HEK293 (cell line): ENCODE measurements around the gene ITGB6.

Source experiments
- CTCF ChIA-PET: fragments of 350-600 bp; formaldehyde crosslinking; extraction: SDS; loops from one replicate; lab custom pipeline; 2021; ENCODE audit warnings: antibody characterized with exemption; lab: Yijun Ruan, JAX
- POLR2A ChIA-PET: fragments of 300-600 bp; formaldehyde crosslinking; extraction: SDS; loops from one replicate; lab custom pipeline; 2020; ENCODE audit warnings: antibody characterized with exemption, inconsistent platforms; lab: Yijun Ruan, JAX
- H3K27ac ChIP-seq: fragments of 200-500 bp; sonication (Bioruptor generic); 2 replicates; pipeline ENCODE4 v1.5.1; 2014; ENCODE audit warnings: low read depth, low read length, control low read depth, inconsistent platforms; ENCODE audit errors: extremely low read depth
- H3K36me3 ChIP-seq, 2 experiments: fragments of 200-500 bp in 1 of 2; sonication (Bioruptor generic) in 1 of 2; 1 replicate in 1 of 2; 2 replicates in 1 of 2; pipeline ENCODE4 v1.5.1; 2014 to 2017; ENCODE audit warnings: inconsistent platforms in 2 of 2, low read length in 2 of 2; ENCODE audit not compliant: control insufficient read depth in 2 of 2, insufficient read depth in 1 of 2
- H3K4me1 ChIP-seq: fragments of 200-500 bp; sonication (Bioruptor generic); 2 replicates; pipeline ENCODE4 v1.5.1; 2014; ENCODE audit warnings: mild to moderate bottlenecking, low read length, inconsistent platforms; ENCODE audit not compliant: control insufficient read depth, insufficient read depth
- H3K4me3 ChIP-seq: 2 replicates; pipeline ENCODE4 v1.5.1; 2011; ENCODE audit warnings: low read depth, mild to moderate bottlenecking, control low read depth, low read length, moderate library complexity
- H3K9me3 ChIP-seq: fragments of 200-500 bp; sonication (Bioruptor generic); 2 replicates; pipeline ENCODE4 v1.5.1; 2014; ENCODE audit warnings: low read depth, low read length, inconsistent platforms; ENCODE audit not compliant: control insufficient read depth, insufficient read depth
- FEZF1 ChIP-seq: fragments of 450-650 bp; formaldehyde crosslinking; IDR thresholded peaks from 2 replicates; pipeline ENCODE4 v1.5.1; 2016; ENCODE audit warnings: missing biosample characterization, missing genetic modification characterization
- GLIS2 ChIP-seq: fragments of 450-650 bp; formaldehyde crosslinking; IDR thresholded peaks from 2 replicates; pipeline ENCODE4 v1.5.1; 2016; ENCODE audit warnings: missing biosample characterization, missing genetic modification characterization
- KLF17 ChIP-seq: fragments of 450-650 bp; formaldehyde crosslinking; IDR thresholded peaks from 2 replicates; pipeline ENCODE4 v1.5.1; 2016; ENCODE audit warnings: missing biosample characterization, missing genetic modification characterization
- OSR2 ChIP-seq: fragments of 450-650 bp; formaldehyde crosslinking; IDR thresholded peaks from 2 replicates; pipeline ENCODE4 v1.5.1; 2016; ENCODE audit warnings: missing biosample characterization, missing genetic modification characterization
- OVOL3 ChIP-seq: fragments of 450-650 bp; formaldehyde crosslinking; IDR thresholded peaks from 2 replicates; pipeline ENCODE4 v1.5.1; 2016; ENCODE audit warnings: missing biosample characterization, missing genetic modification characterization
- SALL2 ChIP-seq: fragments of 450-650 bp; formaldehyde crosslinking; IDR thresholded peaks from 2 replicates; pipeline ENCODE4 v1.5.0; 2017; ENCODE audit warnings: missing biosample characterization, mild to moderate bottlenecking, missing genetic modification characterization, borderline replicate concordance
- SP2 ChIP-seq: fragments of 450-650 bp; formaldehyde crosslinking; IDR thresholded peaks from 2 replicates; pipeline ENCODE4 v1.5.1; 2016; ENCODE audit warnings: missing biosample characterization, missing genetic modification characterization
- SP7 ChIP-seq: fragments of 450-650 bp; formaldehyde crosslinking; IDR thresholded peaks from 2 replicates; pipeline ENCODE4 v1.5.1; 2016; ENCODE audit warnings: missing biosample characterization, missing genetic modification characterization
- ZBTB26 ChIP-seq: fragments of 450-650 bp; formaldehyde crosslinking; optimal IDR thresholded peaks from 2 replicates; pipeline ENCODE3; 2016; ENCODE audit warnings: missing biosample characterization, mild to moderate bottlenecking, missing genetic modification characterization
- ZBTB44 ChIP-seq: fragments of 450-650 bp; IDR thresholded peaks from 2 replicates; pipeline ENCODE4 v1.5.1; 2018; ENCODE audit warnings: missing biosample characterization, mild to moderate bottlenecking, missing genetic modification characterization
- ZBTB8A ChIP-seq: fragments of 450-650 bp; formaldehyde crosslinking; IDR thresholded peaks from 2 replicates; pipeline ENCODE4 v1.5.1; 2016; ENCODE audit warnings: missing biosample characterization, missing genetic modification characterization
- ZNF37A ChIP-seq: fragments of 450-650 bp; IDR thresholded peaks from 2 replicates; pipeline ENCODE4 v1.5.1; 2018; ENCODE audit warnings: missing biosample characterization, missing genetic modification characterization
- ZNF391 ChIP-seq: fragments of 450-650 bp; formaldehyde crosslinking; IDR thresholded peaks from 2 replicates; pipeline ENCODE4 v1.5.1; 2016; ENCODE audit warnings: low read depth, missing biosample characterization, missing genetic modification characterization, borderline replicate concordance
- ZNF558 ChIP-seq: fragments of 450-650 bp; formaldehyde crosslinking; IDR thresholded peaks from 2 replicates; pipeline ENCODE4 v1.5.1; 2016; ENCODE audit warnings: missing biosample characterization, missing genetic modification characterization
- ZNF580 ChIP-seq: fragments of 450-650 bp; formaldehyde crosslinking; IDR thresholded peaks from 2 replicates; pipeline ENCODE4 v1.5.1; 2016; ENCODE audit warnings: missing biosample characterization, missing genetic modification characterization
- ZNF624 ChIP-seq: fragments of 450-650 bp; formaldehyde crosslinking; IDR thresholded peaks from 2 replicates; pipeline ENCODE4 v1.5.1; 2017; ENCODE audit warnings: missing biosample characterization, missing genetic modification characterization
- ZNF626 ChIP-seq: fragments of 450-650 bp; sonication (Bioruptor Pico); formaldehyde crosslinking; IDR thresholded peaks from 2 replicates; pipeline ENCODE4 v1.5.1; 2018; ENCODE audit warnings: missing biosample characterization, missing genetic modification characterization, inconsistent platforms
- ZNF654 ChIP-seq: fragments of 450-650 bp; formaldehyde crosslinking; IDR thresholded peaks from 2 replicates; pipeline ENCODE4 v1.5.1; 2016; ENCODE audit warnings: low read depth, missing biosample characterization, missing genetic modification characterization
- ZNF660 ChIP-seq: fragments of 450-650 bp; IDR thresholded peaks from 2 replicates; pipeline ENCODE4 v1.5.1; 2018; ENCODE audit warnings: missing biosample characterization, mild to moderate bottlenecking, missing genetic modification characterization
- ZNF747 ChIP-seq: fragments of 450-650 bp; formaldehyde crosslinking; IDR thresholded peaks from 2 replicates; pipeline ENCODE4 v1.5.1; 2016; ENCODE audit warnings: missing biosample characterization, missing genetic modification characterization
- ZNF768 ChIP-seq: fragments of 450-650 bp; formaldehyde crosslinking; IDR thresholded peaks from 2 replicates; pipeline ENCODE4 v1.5.1; 2018; ENCODE audit warnings: missing biosample characterization, mild to moderate bottlenecking, missing genetic modification characterization

Gene ITGB6

GRCh38 chr2:160109243-160109642 is 90.8 kb downstream of the ITGB6 start:
- ChIA-PET CTCF (interaction anchor here (0.6 to 3.9 kb wide), 32 partner anchors 9 to 954 kb away, joined by 3 to 26 read pairs (median 4); no protein-coding TSS in a partner anchor), POLR2A (no interaction called here)
- H3K4me3 ChIP-seq = no peak overlapping the region
- no peaks in the 10 kb centered on the region for H3K9me3 ChIP-seq
- H3K36me3 ChIP-seq = no peaks in the 10 kb centered on the region
- no peaks in the 10 kb centered on the region for H3K4me1 ChIP-seq
- TF ChIP-seq OVOL3 (no peak), ZNF624 (no peak), ZNF558 (no peak), ZNF768 (no peak), ZNF580 (tag by site-specific recombination) (no peak), OSR2 (tag by site-specific recombination) (no peak), SP7 (tag by site-specific recombination) (no peak), ZNF654 (tag by site-specific recombination) (no peak), ZNF391 (tag by site-specific recombination) (no peak), KLF17 (tag by site-specific recombination) (no peak), ZNF660 (no peak), ZBTB8A (tag by site-specific recombination) (no peak), ZNF626 (no peak), ZNF37A (tag by site-specific recombination) (no peak), ZBTB44 (tag by site-specific recombination) (no peak), GLIS2 (tag by site-specific recombination) (no peak), ZBTB26 (tag by site-specific recombination) (no peak)
- TF ChIP-seq, all 188 proteins: peak for 0
- no peak overlapping the region for H3K27ac ChIP-seq

GRCh38 chr2:160108646-160109045 is 91.4 kb downstream of the ITGB6 start:
- no peaks in the 10 kb centered on the region for H3K36me3 ChIP-seq
- H3K4me3 ChIP-seq = no peak overlapping the region
- TF ChIP-seq ZBTB8A (tag by site-specific recombination) (no peak), SP2 (no peak), FEZF1 (tag by site-specific recombination) (no peak), ZNF747 (tag by site-specific recombination) (no peak), ZNF660 (no peak)
- TF ChIP-seq, all 188 proteins: peak for 0
- no peak overlapping the region for H3K27ac ChIP-seq
- ChIA-PET POLR2A (no interaction called here), CTCF (interaction anchor here (0.5 to 3.9 kb wide), 12 partner anchors 8 to 932 kb away, joined by 3 to 26 read pairs (median 8); no protein-coding TSS in a partner anchor)
- no peaks in the 10 kb centered on the region for H3K9me3 ChIP-seq
- H3K4me1 ChIP-seq = no peaks in the 10 kb centered on the region

- H3K36me3 ChIP-seq = no peaks in the 10 kb centered on the region
- no peaks in the 10 kb centered on the region for H3K4me1 ChIP-seq
- no peak overlapping the region for H3K4me3 ChIP-seq
- no peak for TF ChIP-seq SALL2
- ChIA-PET CTCF (interaction anchor here (0.9 to 1.5 kb wide), 2 partner anchors 14 to 889 kb away, joined by 3 to 5 read pairs; no protein-coding TSS in a partner anchor), POLR2A (no interaction called here)
- no peaks in the 10 kb centered on the region for H3K9me3 ChIP-seq
- no peak overlapping the region for H3K27ac ChIP-seq
These were observed 94.7 kb downstream of the ITGB6 start for GRCh38 chr2:160105366-160105765.
